SH-SY5Y (cell line): ENCODE results near the gene CPPED1.

Experiments
- GATA2 ChIP-seq: IDR thresholded peaks from 2 replicates; pipeline ENCODE4 v1.6.1; 2011; ENCODE audit warnings: mild to moderate bottlenecking, low read depth, low read length
- GATA3 ChIP-seq: IDR thresholded peaks from 2 replicates; pipeline ENCODE4 v1.6.1; 2011; ENCODE audit warnings: low read depth, mild to moderate bottlenecking, low read length, moderate library complexity

DNA sequence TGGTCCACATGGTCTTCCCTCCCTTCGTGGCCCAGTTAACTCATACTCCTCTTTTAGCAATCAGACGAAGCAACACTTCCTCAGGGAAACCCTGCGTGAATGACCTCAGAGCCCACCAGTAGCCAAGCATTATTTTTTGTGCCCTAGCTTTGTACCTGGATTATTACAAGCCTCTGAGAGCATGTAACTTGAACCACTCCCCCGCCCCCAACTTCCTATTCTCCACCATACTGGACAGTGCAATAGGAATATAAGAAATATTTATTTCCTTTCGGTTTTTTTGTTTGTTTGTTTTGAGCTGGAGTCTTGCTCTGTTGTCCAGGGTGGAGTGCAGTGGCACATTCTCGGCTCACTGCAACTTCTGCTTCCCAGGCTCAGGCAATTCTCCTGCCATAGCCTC is 2.9 kb downstream of the CPPED1 start:
- TF ChIP-seq GATA2: no peak
- TF ChIP-seq GATA3: no peak
